HEK293 (cell line): ENCODE data around the gene DNTTIP2.

Experiments used
- BCL11B ChIP-seq: fragments of 450-650 bp; formaldehyde crosslinking; IDR thresholded peaks from 2 replicates; pipeline ENCODE4 v1.5.1; 2016; ENCODE audit warnings: low read depth, missing biosample characterization, missing genetic modification characterization
- EGR2 ChIP-seq: fragments of 450-650 bp; formaldehyde crosslinking; IDR thresholded peaks from 2 replicates; pipeline ENCODE4 v1.5.1; 2016; ENCODE audit warnings: low read depth, missing biosample characterization, missing genetic modification characterization
- IKZF3 ChIP-seq: fragments of 450-650 bp; IDR thresholded peaks from 2 replicates; pipeline ENCODE4 v1.5.0; 2018; ENCODE audit warnings: missing biosample characterization, mild to moderate bottlenecking, missing genetic modification characterization, moderate library complexity
- KLF1 ChIP-seq: fragments of 450-650 bp; formaldehyde crosslinking; IDR thresholded peaks from 2 replicates; pipeline ENCODE4 v1.5.1; 2016; ENCODE audit warnings: missing biosample characterization, missing genetic modification characterization
- MYNN ChIP-seq: fragments of 450-650 bp; formaldehyde crosslinking; IDR thresholded peaks from 2 replicates; pipeline ENCODE4 v1.5.1; 2016; ENCODE audit warnings: missing biosample characterization, missing genetic modification characterization, borderline replicate concordance
- PRDM1 ChIP-seq: fragments of 450-650 bp; formaldehyde crosslinking; IDR thresholded peaks from 2 replicates; pipeline ENCODE4; 2016; ENCODE audit warnings: missing biosample characterization, missing genetic modification characterization
- PRDM6 ChIP-seq: fragments of 450-650 bp; formaldehyde crosslinking; IDR thresholded peaks from 2 replicates; pipeline ENCODE4 v1.5.1; 2017; ENCODE audit warnings: missing biosample characterization, missing genetic modification characterization
- SP2 ChIP-seq: fragments of 450-650 bp; formaldehyde crosslinking; IDR thresholded peaks from 2 replicates; pipeline ENCODE4 v1.5.1; 2016; ENCODE audit warnings: missing biosample characterization, missing genetic modification characterization
- ZBTB20 ChIP-seq: fragments of 450-650 bp; formaldehyde crosslinking; IDR thresholded peaks from 2 replicates; pipeline ENCODE4 v1.5.1; 2016; ENCODE audit warnings: missing biosample characterization, missing genetic modification characterization
- ZBTB21 ChIP-seq: fragments of 450-650 bp; formaldehyde crosslinking; IDR thresholded peaks from 2 replicates; pipeline ENCODE4 v1.5.1; 2017; ENCODE audit warnings: missing biosample characterization, missing genetic modification characterization
- ZBTB48 ChIP-seq: fragments of 450-650 bp; formaldehyde crosslinking; IDR thresholded peaks from 2 replicates; pipeline ENCODE4 v1.5.1; 2016; ENCODE audit warnings: missing biosample characterization, missing genetic modification characterization
- ZBTB7A ChIP-seq: fragments of 450-650 bp; formaldehyde crosslinking; IDR thresholded peaks from 2 replicates; pipeline ENCODE4 v1.5.1; 2016; ENCODE audit warnings: low read depth, missing biosample characterization, missing genetic modification characterization
- ZBTB8A ChIP-seq: fragments of 450-650 bp; formaldehyde crosslinking; IDR thresholded peaks from 2 replicates; pipeline ENCODE4 v1.5.1; 2016; ENCODE audit warnings: missing biosample characterization, missing genetic modification characterization
- ZFHX2 ChIP-seq: fragments of 450-650 bp; formaldehyde crosslinking; conservative IDR thresholded peaks from 2 replicates; pipeline ENCODE4 v1.5.1; 2016; ENCODE audit warnings: missing biosample characterization, missing genetic modification characterization
- ZIC2 ChIP-seq: fragments of 450-650 bp; formaldehyde crosslinking; IDR thresholded peaks from 2 replicates; pipeline ENCODE4 v1.5.1; 2016; ENCODE audit warnings: missing biosample characterization, missing genetic modification characterization
- ZNF121 ChIP-seq: fragments of 450-650 bp; formaldehyde crosslinking; IDR thresholded peaks from 2 replicates; pipeline ENCODE4 v1.5.1; 2016; ENCODE audit warnings: missing biosample characterization, missing genetic modification characterization
- ZNF341 ChIP-seq: fragments of 450-650 bp; formaldehyde crosslinking; IDR thresholded peaks from 2 replicates; pipeline ENCODE4; 2016; ENCODE audit warnings: low read depth, missing biosample characterization, missing genetic modification characterization
- ZNF398 ChIP-seq: fragments of 450-650 bp; formaldehyde crosslinking; IDR thresholded peaks from 2 replicates; pipeline ENCODE4 v1.5.1; 2017; ENCODE audit warnings: missing biosample characterization, missing genetic modification characterization
- ZNF660 ChIP-seq: fragments of 450-650 bp; IDR thresholded peaks from 2 replicates; pipeline ENCODE4 v1.5.1; 2018; ENCODE audit warnings: missing biosample characterization, mild to moderate bottlenecking, missing genetic modification characterization
- ZNF76 ChIP-seq: fragments of 450-650 bp; formaldehyde crosslinking; IDR thresholded peaks from 2 replicates; pipeline ENCODE4; 2016; ENCODE audit warnings: low read depth, missing biosample characterization, missing genetic modification characterization, borderline replicate concordance
- ZSCAN30 ChIP-seq: fragments of 450-650 bp; IDR thresholded peaks from 2 replicates; pipeline ENCODE4 v1.5.1; 2018; ENCODE audit warnings: missing biosample characterization, mild to moderate bottlenecking, missing genetic modification characterization, moderate library complexity
- TF ChIP-seq, protein P1 (sequence below): fragments of 450-650 bp; formaldehyde crosslinking; IDR thresholded peaks from 2 replicates; pipeline ENCODE4 v1.5.1; 2016; ENCODE audit warnings: missing biosample characterization, missing genetic modification characterization
- TF ChIP-seq, protein P2 (sequence below): fragments of 450-650 bp; formaldehyde crosslinking; IDR thresholded peaks from 2 replicates; pipeline ENCODE4 v1.5.1; 2016; ENCODE audit warnings: missing biosample characterization, missing genetic modification characterization
- TF ChIP-seq, protein P3 (sequence below): fragments of 450-650 bp; formaldehyde crosslinking; IDR thresholded peaks from 2 replicates; pipeline ENCODE4 v1.5.1; 2016; ENCODE audit warnings: missing biosample characterization, missing genetic modification characterization

Gene DNTTIP2

DNA sequence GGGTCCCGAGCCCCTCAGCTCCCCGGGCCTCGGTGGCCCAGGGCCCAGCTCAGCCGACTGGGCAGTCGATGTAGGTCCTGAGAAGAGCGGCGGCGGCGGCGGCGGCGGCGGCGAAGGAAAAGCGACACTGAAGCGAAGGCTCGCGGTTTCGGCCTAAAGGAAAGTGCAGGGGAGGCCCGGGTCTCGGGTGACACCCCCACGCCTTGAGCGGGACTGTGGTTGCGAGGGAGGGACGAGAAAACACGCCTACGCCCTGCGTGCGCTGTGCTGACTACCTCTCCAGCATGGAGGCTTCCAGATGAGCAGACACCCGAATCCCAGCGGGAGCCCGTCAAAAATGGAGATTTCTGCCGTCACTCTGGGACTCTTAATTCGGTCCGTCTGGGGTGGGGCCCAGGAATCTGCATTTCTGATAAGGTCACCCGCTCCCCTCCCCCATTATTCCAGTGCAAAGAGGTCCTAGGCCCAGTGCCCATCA, 31.2 kb downstream of the DNTTIP2 start (continued):
- TF ChIP-seq, protein P1, sequence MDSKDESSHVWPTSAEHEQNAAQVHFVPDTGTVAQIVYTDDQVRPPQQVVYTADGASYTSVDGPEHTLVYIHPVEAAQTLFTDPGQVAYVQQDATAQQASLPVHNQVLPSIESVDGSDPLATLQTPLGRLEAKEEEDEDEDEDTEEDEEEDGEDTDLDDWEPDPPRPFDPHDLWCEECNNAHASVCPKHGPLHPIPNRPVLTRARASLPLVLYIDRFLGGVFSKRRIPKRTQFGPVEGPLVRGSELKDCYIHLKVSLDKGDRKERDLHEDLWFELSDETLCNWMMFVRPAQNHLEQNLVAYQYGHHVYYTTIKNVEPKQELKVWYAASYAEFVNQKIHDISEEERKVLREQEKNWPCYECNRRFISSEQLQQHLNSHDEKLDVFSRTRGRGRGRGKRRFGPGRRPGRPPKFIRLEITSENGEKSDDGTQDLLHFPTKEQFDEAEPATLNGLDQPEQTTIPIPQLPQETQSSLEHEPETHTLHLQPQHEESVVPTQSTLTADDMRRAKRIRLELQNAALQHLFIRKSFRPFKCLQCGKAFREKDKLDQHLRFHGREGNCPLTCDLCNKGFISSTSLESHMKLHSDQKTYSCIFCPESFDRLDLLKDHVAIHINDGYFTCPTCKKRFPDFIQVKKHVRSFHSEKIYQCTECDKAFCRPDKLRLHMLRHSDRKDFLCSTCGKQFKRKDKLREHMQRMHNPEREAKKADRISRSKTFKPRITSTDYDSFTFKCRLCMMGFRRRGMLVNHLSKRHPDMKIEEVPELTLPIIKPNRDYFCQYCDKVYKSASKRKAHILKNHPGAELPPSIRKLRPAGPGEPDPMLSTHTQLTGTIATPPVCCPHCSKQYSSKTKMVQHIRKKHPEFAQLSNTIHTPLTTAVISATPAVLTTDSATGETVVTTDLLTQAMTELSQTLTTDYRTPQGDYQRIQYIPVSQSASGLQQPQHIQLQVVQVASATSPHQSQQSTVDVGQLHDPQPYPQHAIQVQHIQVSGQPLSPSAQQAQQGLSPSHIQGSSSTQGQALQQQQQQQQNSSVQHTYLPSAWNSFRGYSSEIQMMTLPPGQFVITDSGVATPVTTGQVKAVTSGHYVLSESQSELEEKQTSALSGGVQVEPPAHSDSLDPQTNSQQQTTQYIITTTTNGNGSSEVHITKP (tag by site-specific recombination), result peak; percentile 95
- TF ChIP-seq, protein P2, sequence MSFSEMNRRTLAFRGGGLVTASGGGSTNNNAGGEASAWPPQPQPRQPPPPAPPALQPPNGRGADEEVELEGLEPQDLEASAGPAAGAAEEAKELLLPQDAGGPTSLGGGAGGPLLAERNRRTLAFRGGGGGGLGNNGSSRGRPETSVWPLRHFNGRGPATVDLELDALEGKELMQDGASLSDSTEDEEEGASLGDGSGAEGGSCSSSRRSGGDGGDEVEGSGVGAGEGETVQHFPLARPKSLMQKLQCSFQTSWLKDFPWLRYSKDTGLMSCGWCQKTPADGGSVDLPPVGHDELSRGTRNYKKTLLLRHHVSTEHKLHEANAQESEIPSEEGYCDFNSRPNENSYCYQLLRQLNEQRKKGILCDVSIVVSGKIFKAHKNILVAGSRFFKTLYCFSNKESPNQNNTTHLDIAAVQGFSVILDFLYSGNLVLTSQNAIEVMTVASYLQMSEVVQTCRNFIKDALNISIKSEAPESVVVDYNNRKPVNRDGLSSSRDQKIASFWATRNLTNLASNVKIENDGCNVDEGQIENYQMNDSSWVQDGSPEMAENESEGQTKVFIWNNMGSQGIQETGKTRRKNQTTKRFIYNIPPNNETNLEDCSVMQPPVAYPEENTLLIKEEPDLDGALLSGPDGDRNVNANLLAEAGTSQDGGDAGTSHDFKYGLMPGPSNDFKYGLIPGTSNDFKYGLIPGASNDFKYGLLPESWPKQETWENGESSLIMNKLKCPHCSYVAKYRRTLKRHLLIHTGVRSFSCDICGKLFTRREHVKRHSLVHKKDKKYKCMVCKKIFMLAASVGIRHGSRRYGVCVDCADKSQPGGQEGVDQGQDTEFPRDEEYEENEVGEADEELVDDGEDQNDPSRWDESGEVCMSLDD, result peak; percentile 60
- TF ChIP-seq IKZF3 (tag by site-specific recombination) (peak; percentile 64), EGR2 (tag by site-specific recombination) (peak; percentile 95), ZFHX2 (peak; percentile 97), ZBTB21 (tag by site-specific recombination) (peak; percentile 10; the same call in 1 of the 2 replicates), ZNF76 (no peak; the same call in 1 of the 2 replicates), ZBTB48 (tag by site-specific recombination) (0 out of 2 replicates have a peak, but pooled peaks have one; percentile 22), BCL11B (tag by site-specific recombination) (0 out of 2 replicates have a peak, but pooled peaks have one; percentile 9), KLF1 (tag by site-specific recombination) (peak; percentile 31; the same call in 1 of the 2 replicates), ZNF660 (tag by site-specific recombination) (peak; percentile 31; the same call in 1 of the 2 replicates), PRDM6 (peak; percentile 62), ZNF398 (tag by site-specific recombination) (0 out of 2 replicates have a peak, but pooled peaks have one; percentile 6), ZNF341 (tag by site-specific recombination) (peak; percentile 90), SP2 (tag by site-specific recombination) (peak; percentile 47), ZIC2 (tag by site-specific recombination) (peak; percentile 72), ZBTB7A (tag by site-specific recombination) (peak; percentile 1; the same call in 1 of the 2 replicates), ZNF121 (tag by site-specific recombination) (peak; percentile 7; the same call in 1 of the 2 replicates), MYNN (tag by site-specific recombination) (peak; percentile 98), PRDM1 (tag by site-specific recombination) (peak; percentile 93), ZBTB20 (peak; percentile 100), ZSCAN30 (peak; percentile 74), ZBTB8A (tag by site-specific recombination) (0 out of 2 replicates have a peak, but pooled peaks have one; percentile 44)
- TF ChIP-seq, protein P3, sequence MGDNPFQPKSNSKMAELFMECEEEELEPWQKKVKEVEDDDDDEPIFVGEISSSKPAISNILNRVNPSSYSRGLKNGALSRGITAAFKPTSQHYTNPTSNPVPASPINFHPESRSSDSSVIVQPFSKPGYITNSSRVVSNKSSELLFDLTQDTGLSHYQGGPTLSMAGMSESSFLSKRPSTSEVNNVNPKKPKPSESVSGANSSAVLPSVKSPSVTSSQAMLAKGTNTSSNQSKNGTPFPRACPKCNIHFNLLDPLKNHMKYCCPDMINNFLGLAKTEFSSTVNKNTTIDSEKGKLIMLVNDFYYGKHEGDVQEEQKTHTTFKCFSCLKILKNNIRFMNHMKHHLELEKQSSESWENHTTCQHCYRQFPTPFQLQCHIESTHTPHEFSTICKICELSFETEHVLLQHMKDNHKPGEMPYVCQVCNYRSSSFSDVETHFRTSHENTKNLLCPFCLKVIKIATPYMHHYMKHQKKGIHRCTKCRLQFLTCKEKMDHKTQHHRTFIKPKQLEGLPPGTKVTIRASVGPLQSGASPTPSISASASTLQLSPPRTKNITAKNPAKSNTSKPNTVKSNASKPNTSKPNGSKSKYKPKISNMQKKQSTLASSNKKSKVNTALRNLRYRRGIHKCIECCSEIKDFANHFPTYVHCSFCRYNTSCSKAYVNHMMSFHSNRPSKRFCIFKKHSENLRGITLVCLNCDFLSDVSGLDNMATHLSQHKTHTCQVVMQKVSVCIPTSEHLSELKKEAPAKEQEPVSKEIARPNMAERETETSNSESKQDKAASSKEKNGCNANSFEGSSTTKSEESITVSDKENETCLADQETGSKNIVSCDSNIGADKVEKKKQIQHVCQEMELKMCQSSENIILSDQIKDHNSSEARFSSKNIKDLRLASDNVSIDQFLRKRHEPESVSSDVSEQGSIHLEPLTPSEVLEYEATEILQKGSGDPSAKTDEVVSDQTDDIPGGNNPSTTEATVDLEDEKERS, result no peak
